Mucosa of rectum (tissue), 2 donors: ENCODE measurements around the gene AGBL5.
"Not testable (repeated sequence)": the region's sequence is repeated elsewhere in the genome, so short reads cannot be mapped to it uniquely, and the experiment has no call there.

Experiments used
- H3K27ac ChIP-seq, 2 donors: one replicate each; pipeline ENCODE4 v1.7.0; 2013; ENCODE audit warnings: inconsistent platforms in 2 of 2, low read depth in 2 of 2, low read length in 2 of 2
- H3K27me3 ChIP-seq, 2 donors: one replicate each; pipeline ENCODE4 v1.7.0; 2013; ENCODE audit warnings: low read length in 2 of 2; ENCODE audit not compliant: control insufficient read depth in 2 of 2, insufficient read depth in 2 of 2
- H3K36me3 ChIP-seq, 2 donors: one replicate each; pipeline ENCODE4 v1.7.0; 2013; ENCODE audit warnings: low read length in 2 of 2; ENCODE audit not compliant: control insufficient read depth in 2 of 2, insufficient read depth in 2 of 2
- H3K4me1 ChIP-seq, 2 donors: one replicate each; pipeline ENCODE4 v1.7.0; 2013; ENCODE audit warnings: low read length in 2 of 2, mild to moderate bottlenecking in 1 of 2; ENCODE audit not compliant: control insufficient read depth in 2 of 2, insufficient read depth in 2 of 2
- H3K4me3 ChIP-seq, 2 donors: one replicate each; pipeline ENCODE4 v1.7.0; 2013; ENCODE audit warnings: low read length in 2 of 2
- H3K9ac ChIP-seq, 2 donors: one replicate each; pipeline ENCODE4 v1.7.0; 2013; ENCODE audit warnings: low read length in 2 of 2, low read depth in 1 of 2, mild to moderate bottlenecking in 1 of 2
- H3K9me3 ChIP-seq, 2 donors: one replicate each; pipeline ENCODE4 v1.7.0; 2013; ENCODE audit warnings: low read length in 2 of 2; ENCODE audit not compliant: control insufficient read depth in 2 of 2
- donor health status: healthy.
- donor health status: Normal muscosa, but diverticular disease.

Gene AGBL5

GRCh38 chr2:27117995-27118524 is 66.6 kb downstream of the AGBL5 start:
- no peak overlapping the region for H3K4me3 ChIP-seq
- H3K27ac ChIP-seq = no peak overlapping the region
- H3K27me3 ChIP-seq = peaks cover 21% of the 10 kb centered on the region in 2 donors
- no peak overlapping the region for H3K9ac ChIP-seq
- no peaks in the 10 kb centered on the region for H3K9me3 ChIP-seq
- H3K36me3 ChIP-seq = no peaks in the 10 kb centered on the region
- H3K4me1 ChIP-seq = peaks cover 6 to 8% of the 10 kb centered on the region in 2 donors

DNA sequence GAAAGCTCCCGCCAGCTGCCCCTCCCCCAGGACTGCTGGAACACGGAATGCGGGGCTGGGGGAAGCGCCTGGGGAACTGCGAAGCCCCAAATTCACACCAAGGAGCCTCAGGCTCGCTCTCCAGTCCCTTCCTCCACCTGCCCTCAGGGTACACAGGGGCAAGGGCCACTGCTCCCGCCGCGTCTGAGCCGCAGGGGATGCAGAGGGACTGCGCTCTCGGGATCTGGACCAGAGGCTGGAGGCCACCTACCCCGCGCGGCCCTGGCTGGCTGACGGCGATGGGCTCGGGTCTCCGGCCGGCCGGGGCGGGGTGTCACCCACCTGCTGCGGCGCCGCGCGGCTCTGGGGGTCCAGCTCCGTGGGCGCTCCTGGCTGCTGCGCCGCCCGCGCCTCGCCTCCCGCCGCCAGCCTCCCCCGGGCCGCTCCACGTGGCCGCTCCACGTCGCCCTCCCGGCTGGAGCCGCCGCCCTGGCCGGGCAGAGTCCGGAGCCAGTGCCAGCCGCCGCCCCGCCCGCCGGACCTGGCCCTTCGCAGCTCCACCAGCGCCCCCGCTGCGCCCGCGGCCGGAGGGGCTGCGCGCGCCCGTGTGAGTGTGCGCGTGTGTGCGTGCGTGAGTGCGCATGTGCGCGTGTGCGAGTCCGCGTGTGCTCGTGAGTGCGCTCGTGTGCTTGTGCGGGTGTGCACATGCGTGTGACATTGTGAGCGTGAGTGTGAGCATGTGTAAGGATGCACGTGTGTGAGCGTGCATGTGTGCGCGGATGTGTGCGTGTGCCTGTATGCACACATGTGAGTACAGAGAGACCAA is 67.3 kb downstream of the AGBL5 start, which contains the start of gene CGREF1:
Gene CGREF1, minus strand, starts transcription at position 604 of the 805 bp plus-strand sequence. CDS start 14,762 bp downstream, outside the sequence.
- H3K9me3 ChIP-seq = no peaks in the 10 kb centered on the region
- no peak within 1 kb of the TSS for H3K27ac ChIP-seq
- no peaks in the 10 kb centered on the region for H3K36me3 ChIP-seq
- H3K4me1 ChIP-seq = peaks cover 11 to 14% of the 10 kb centered on the region in 2 donors
- H3K27me3 ChIP-seq = peaks cover 21% of the 10 kb centered on the region in 2 donors
- peak within 1 kb of the TSS; percentile 53 to 60 for H3K4me3 ChIP-seq
- H3K9ac ChIP-seq = peak within 1 kb of the TSS in 1 of 2 donors; percentile 26

DNA sequence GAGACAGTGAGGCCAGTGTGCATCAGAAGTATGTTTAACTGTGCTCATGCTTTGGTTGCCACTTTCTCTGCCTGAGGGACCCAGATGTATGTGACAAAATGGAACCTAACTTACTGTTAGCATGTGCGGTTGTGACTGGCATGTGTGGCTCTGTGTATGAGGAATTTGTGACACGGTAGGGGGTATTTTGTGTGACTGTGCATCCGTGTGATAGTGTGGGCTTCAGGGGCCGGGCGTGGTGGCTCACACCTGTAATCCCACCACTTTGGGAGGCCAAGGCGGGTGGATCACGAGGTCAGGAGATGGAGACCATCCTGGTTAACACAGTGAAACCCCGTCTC is 67.8 kb downstream of the AGBL5 start:
- H3K27ac ChIP-seq, H3K9ac ChIP-seq, H3K36me3 ChIP-seq, H3K9me3 ChIP-seq: not testable (repeated sequence)
- peak overlapping the region; percentile 53 to 60 for H3K4me3 ChIP-seq
- H3K4me1 ChIP-seq = peaks cover 14 to 17% of the 10 kb centered on the region in 2 donors
- H3K27me3 ChIP-seq = peaks cover 21% of the 10 kb centered on the region in 2 donors
